ENCODE results near the gene HELZ. TPM values are rescaled to one million over a fixed set of nuclear protein-coding genes. Genes with fewer than 3 reads are reported as not detected.

The HELZ gene
- total RNA-seq, 1 donor = 89.8 TPM

GRCh38 chr17:67049025-67049739 lies 195.8 kb downstream of the HELZ start:
- no peak for TF ChIP-seq CTCF (IDR thresholded peaks at IDR 0.05; ENCODE audit: insufficient read depth, low read depth, low read length)
- no peak for DNase-seq (ENCODE audit: low read depth)
- no peak overlapping the region for H3K4me3 ChIP-seq (ENCODE audit: low read depth, low read length)

GRCh38 chr17:67047382-67047781 lies 197.6 kb downstream of the HELZ start:
- no peak for TF ChIP-seq CTCF (IDR thresholded peaks at IDR 0.05; ENCODE audit: insufficient read depth, low read depth, low read length)
- no peak for DNase-seq (ENCODE audit: low read depth)
- no peak overlapping the region for H3K4me3 ChIP-seq (ENCODE audit: low read depth, low read length)

- H3K4me3 ChIP-seq (ENCODE audit: low read depth, low read length) = no peak overlapping the region
- DNase-seq (ENCODE audit: low read depth) = no peak
- no peak for TF ChIP-seq CTCF (IDR thresholded peaks at IDR 0.05; ENCODE audit: insufficient read depth, low read depth, low read length)
These were observed 198.6 kb downstream of the HELZ start for GRCh38 chr17:67046398-67046797.

GRCh38 chr17:67044940-67045339 lies 200.1 kb downstream of the HELZ start:
- no peak for DNase-seq (ENCODE audit: low read depth)
- TF ChIP-seq CTCF (IDR thresholded peaks at IDR 0.05; ENCODE audit: insufficient read depth, low read depth, low read length) = no peak
- H3K4me3 ChIP-seq (ENCODE audit: low read depth, low read length) = no peak overlapping the region

GRCh38 chr17:67044016-67044772 lies 200.8 kb downstream of the HELZ start, which contains the start of gene CACNG1:
CACNG1 (plus strand) TSS chr17:67044554; CDS start chr17:67044661, 107 bp downstream.
- no peak for DNase-seq (ENCODE audit: low read depth)
- no peak for TF ChIP-seq CTCF (IDR thresholded peaks at IDR 0.05; ENCODE audit: insufficient read depth, low read depth, low read length)
- H3K4me3 ChIP-seq (ENCODE audit: low read depth, low read length) = no peak within 1 kb of the TSS

DNA sequence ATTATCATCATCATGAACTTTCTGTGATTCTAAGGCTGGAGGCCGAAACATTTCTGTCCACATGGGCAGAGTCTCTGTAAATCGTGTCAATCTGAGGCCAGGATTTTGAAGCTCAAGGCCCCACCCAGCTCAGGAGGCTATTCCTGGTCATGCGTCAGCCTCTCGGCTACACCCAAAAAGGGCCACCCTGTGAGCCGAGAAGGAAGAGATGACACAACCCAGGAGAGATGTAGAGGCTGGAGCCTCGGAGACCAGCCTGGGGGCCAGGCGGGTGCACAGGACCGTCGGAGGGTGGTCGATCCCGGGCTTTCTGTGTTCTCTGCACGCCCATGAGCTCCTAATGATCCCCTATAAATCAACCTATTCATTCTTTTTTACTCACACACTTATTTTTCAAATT lies 201.7 kb downstream of the HELZ start:
- TF ChIP-seq CTCF (IDR thresholded peaks at IDR 0.05; ENCODE audit: insufficient read depth, low read depth, low read length) = no peak
- no peak for DNase-seq (ENCODE audit: low read depth)
- no peak overlapping the region for H3K4me3 ChIP-seq (ENCODE audit: low read depth, low read length)

All from fibroblast of villous mesenchyme (primary cell).